Activated CD8-positive, alpha-beta memory T cell treated with anti-CD3 and anti-CD28 coated beads for 1 hour (primary cell): ENCODE results near the gene CREBBP.

Experiments used
- DNase-seq, 2 donors: peaks; one replicate each; pipeline ENCODE4 v3.0.0-alpha.2; 2020; ENCODE audit warnings: low read depth in 1 of 2; ENCODE audit errors: extremely low read depth in 1 of 2

CREBBP gene

DNA sequence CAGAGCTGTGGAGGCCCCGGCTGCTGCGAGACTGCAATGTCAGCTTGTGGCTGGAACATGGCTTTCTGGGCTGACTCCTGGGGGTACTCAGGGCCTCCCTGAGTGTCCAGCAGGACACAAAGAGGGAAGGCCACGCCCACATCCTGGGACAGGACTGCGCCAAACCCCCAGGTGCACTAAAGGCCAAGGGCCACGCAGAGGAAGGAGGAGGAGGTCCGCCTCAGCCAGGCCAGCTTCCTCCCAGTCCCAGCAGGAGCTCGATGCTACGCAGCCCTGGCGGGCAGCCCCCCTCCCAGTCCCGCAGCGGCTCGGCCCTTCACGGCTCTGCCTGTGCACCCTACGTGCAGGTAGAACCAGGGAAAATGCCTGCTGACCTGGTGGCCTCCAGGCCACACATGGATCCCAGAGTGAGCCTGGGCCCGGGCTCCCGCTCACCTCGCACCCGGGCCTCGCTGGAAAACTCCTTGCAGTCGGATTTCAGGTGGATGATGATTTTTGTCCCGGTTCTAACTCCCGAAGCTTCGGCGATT is 204.8 kb downstream of the CREBBP start:
- no peak for DNase-seq
